Transverse colon (tissue), 4 donors: ENCODE data around the gene IL1RAPL1. TPM values are rescaled to one million over a fixed set of nuclear protein-coding genes. Genes with fewer than 3 reads are reported as not detected.

ENCODE experiments used
- DNase-seq: peaks from one replicate; pipeline ENCODE4 v3.0.0-alpha.2; 2019
- H3K27ac ChIP-seq, 4 donors: fragments of 200-600 bp; sonication (generic); 2 replicates each; pipeline ENCODE4 v1.5.1; 2016 to 2018; ENCODE audit warnings: inconsistent platforms in 4 of 4
- H3K27me3 ChIP-seq: fragments of 200-600 bp; sonication (generic); 2 replicates; pipeline ENCODE4 v1.5.1; 2017; ENCODE audit warnings: inconsistent platforms
- H3K36me3 ChIP-seq, 4 donors: fragments of 200-600 bp; sonication (generic); 2 replicates each; pipeline ENCODE4 v1.5.1; 2017 to 2019; ENCODE audit warnings: inconsistent platforms in 4 of 4
- H3K4me1 ChIP-seq, 4 donors: fragments of 200-600 bp; sonication (generic); 2 replicates each; pipeline ENCODE4 v1.5.1; 2017 to 2020; ENCODE audit warnings: inconsistent platforms in 4 of 4
- H3K4me3 ChIP-seq, 4 donors: fragments of 200-600 bp; sonication (generic); 1 replicate in 1 of 4; 2 replicates in 3 of 4; pipeline versions ENCODE4 v1.5.1 to v1.6.1; 2017 to 2019; ENCODE audit warnings: inconsistent platforms in 4 of 4
- H3K9me3 ChIP-seq, 2 donors: fragments of 200-600 bp; sonication (generic); 2 replicates each; pipeline ENCODE4 v1.5.1; 2017 to 2019; ENCODE audit warnings: inconsistent platforms in 2 of 2
- CTCF ChIP-seq, 5 experiments: fragments of 200-600 bp in 3 of 5; fragments of 450-650 bp in 2 of 5; sonication (generic) in 3 of 5; IDR thresholded peaks; 1 replicate in 2 of 5; 2 replicates in 3 of 5; pipeline ENCODE4 v1.5.1; 2016 to 2017; ENCODE audit warnings: antibody characterized with exemption in 5 of 5, inconsistent platforms in 3 of 5, mild to moderate bottlenecking in 2 of 5, moderate library complexity in 1 of 5
- EP300 ChIP-seq: sonication (generic); formaldehyde crosslinking; IDR thresholded peaks from one replicate; pipeline ENCODE4 v1.6.1; 2017; ENCODE audit warnings: antibody characterized with exemption, low read depth
- POLR2A ChIP-seq: fragments of 450-650 bp; IDR thresholded peaks from one replicate; pipeline ENCODE4 v1.6.1; 2016; ENCODE audit warnings: antibody characterized with exemption, mild to moderate bottlenecking, moderate library complexity
- POLR2AphosphoS5 ChIP-seq, 3 donors: sonication (generic); formaldehyde crosslinking; IDR thresholded peaks; one replicate each; pipeline ENCODE4 v1.6.1; 2016; ENCODE audit warnings: antibody characterized with exemption in 3 of 3
- WGBS, 2 donors: methylation state at CpG; one replicate each; pipeline ENCODE4 v1.1.5; 2018; ENCODE audit warnings: low coverage in 1 of 2; 5-methylcytosine and 5-hydroxymethylcytosine counted together
- in situ Hi-C, 4 donors: fragments of 200-750 bp; cut with MboI; loops; one replicate each; pipeline versions ENCODE4 v1.15.0 to v1.15.1; 2017; ENCODE audit warnings: low sequenced_read_pairs in 3 of 4, low pct_ligation_motif_present in 1 of 4, low pct_unique_long_range_greater_than_20kb in 1 of 4
- intact Hi-C: fragments of 100-400 bp; cut with DNase I; formaldehyde crosslinking; loops from one replicate; pipeline ENCODE4 v1.15.1; 2023; ENCODE audit warnings: low total_unique reads
- total RNA-seq, 4 donors: library from RNA; depleted of rRNA; stranded (reverse); fragments of >200 nt; gene quantifications; one replicate each; pipeline ENCODE4 v1.1.0, GENCODE V29; 2016

The IL1RAPL1 gene
- total RNA-seq, 4 donors from 2014 or later: 0.14 to 0.32 (median 0.20) TPM; not detected in 1

DNA sequence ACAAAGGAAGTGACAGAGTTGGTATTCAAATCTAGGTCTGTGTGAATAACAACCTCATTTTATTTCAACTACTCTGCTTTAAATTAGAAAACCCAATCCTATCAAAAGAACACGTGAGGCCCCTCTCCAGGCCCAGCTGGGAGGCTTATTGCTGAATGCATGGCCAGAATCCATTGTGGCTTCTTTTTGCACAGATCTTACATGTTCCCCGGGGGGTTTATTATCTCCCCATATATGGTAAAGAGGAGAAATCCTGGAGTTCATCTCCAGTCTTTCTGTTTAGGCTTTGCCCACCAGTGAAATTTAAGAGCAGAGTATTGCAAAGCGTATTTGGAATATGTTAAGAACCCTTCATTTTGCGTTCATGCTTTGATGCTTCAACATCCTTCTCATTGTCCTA is 655.6 kb downstream of the IL1RAPL1 start:
- H3K4me3 ChIP-seq: no peak overlapping the region
- intact Hi-C loops (no loop called here), in situ Hi-C loops (no loop called here)
- no peaks in the 10 kb centered on the region for H3K9me3 ChIP-seq
- DNase-seq: no peak
- no peak for TF ChIP-seq POLR2AphosphoS5 (IDR thresholded peaks at IDR 0.05)
- TF ChIP-seq EP300: no peak
- TF ChIP-seq CTCF (IDR thresholded peaks at IDR 0.05): no peak
- no peak for TF ChIP-seq POLR2A
- no peak overlapping the region for H3K27ac ChIP-seq
- 71 to 100% methylated on average over 1 to 4 of the region's 4 CpGs for whole genome bisulfite sequencing, 2 donors
- H3K4me1 ChIP-seq: no peaks in the 10 kb centered on the region
- no peaks in the 10 kb centered on the region for H3K36me3 ChIP-seq
- no peaks in the 10 kb centered on the region for H3K27me3 ChIP-seq

GRCh38 chrX:29243942-29244341 is 656.7 kb downstream of the IL1RAPL1 start:
- H3K36me3 ChIP-seq: no peaks in the 10 kb centered on the region
- TF ChIP-seq CTCF (IDR thresholded peaks at IDR 0.05): no peak
- TF ChIP-seq POLR2A: no peak
- TF ChIP-seq EP300: no peak
- no peaks in the 10 kb centered on the region for H3K27me3 ChIP-seq
- intact Hi-C loops: no loop called here
- H3K4me3 ChIP-seq: no peak overlapping the region
- no peaks in the 10 kb centered on the region for H3K4me1 ChIP-seq
- H3K9me3 ChIP-seq: no peaks in the 10 kb centered on the region
- in situ Hi-C loops: no loop called here
- no peak overlapping the region for H3K27ac ChIP-seq
- no peak for DNase-seq
- 92% methylated on average over 2 of the region's 2 CpGs; no CpG with 5 or more reads in 1 of the 2 donors for WGBS, 2 donors

DNA sequence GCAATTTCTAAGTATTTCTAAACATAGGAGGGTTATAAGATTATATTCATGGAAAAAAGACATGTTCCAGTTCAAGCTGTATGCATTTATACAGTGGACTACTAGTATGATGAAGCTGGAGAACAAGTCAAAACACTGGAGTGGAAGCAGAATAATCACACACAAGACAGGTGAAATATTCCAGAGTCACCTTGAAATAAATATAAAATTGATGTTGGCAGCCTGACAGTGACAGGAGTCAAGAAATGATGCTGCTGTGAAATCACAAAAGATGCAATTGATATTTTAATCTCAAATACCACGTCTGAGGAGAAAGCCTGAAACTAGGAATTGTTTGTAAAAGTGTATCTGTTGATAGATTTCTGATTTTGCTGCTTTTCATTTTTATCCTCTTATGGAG is 667.3 kb downstream of the IL1RAPL1 start:
- 45% methylated on average over 1 of the region's 1 CpG for WGBS, 2 donors
- Histone ChIP-seq H3K27me3 (no peaks in the 10 kb centered on the region), H3K36me3 (no peaks in the 10 kb centered on the region), H3K9me3 (no peaks in the 10 kb centered on the region), H3K27ac (no peak overlapping the region), H3K4me3 (no peak overlapping the region), H3K4me1 (no peaks in the 10 kb centered on the region)
- in situ Hi-C loops (no loop called here), intact Hi-C loops (no loop called here)
- no peak for DNase-seq
- TF ChIP-seq POLR2AphosphoS5 (IDR thresholded peaks at IDR 0.05): no peak
- no peak for TF ChIP-seq EP300
- TF ChIP-seq POLR2A: no peak
- TF ChIP-seq CTCF (IDR thresholded peaks at IDR 0.05): no peak

GRCh38 chrX:29257521-29257920 is 670.3 kb downstream of the IL1RAPL1 start:
- DNase-seq: no peak
- no peak for TF ChIP-seq POLR2A
- no peak for TF ChIP-seq CTCF (IDR thresholded peaks at IDR 0.05)
- no peak for TF ChIP-seq EP300
- TF ChIP-seq POLR2AphosphoS5 (IDR thresholded peaks at IDR 0.05): no peak
- in situ Hi-C loops: no loop called here
- Histone ChIP-seq H3K4me3 (no peak overlapping the region), H3K36me3 (no peaks in the 10 kb centered on the region), H3K4me1 (no peaks in the 10 kb centered on the region), H3K9me3 (no peaks in the 10 kb centered on the region), H3K27ac (no peak overlapping the region), H3K27me3 (no peaks in the 10 kb centered on the region)
- 51 to 55% methylated on average over 3 of the region's 3 CpGs for WGBS, 2 donors
- intact Hi-C loops: no loop called here
